Rectal smooth muscle tissue (tissue), 1 donor: ENCODE results near the gene DNAJC9.
"Not testable (repeated sequence)": the region's sequence is repeated elsewhere in the genome, so short reads cannot be mapped to it uniquely, and the experiment has no call there.

Experiments
- H3K27ac ChIP-seq: one replicate; pipeline ENCODE4 v1.7.0; 2013; ENCODE audit warnings: low read depth, low read length, inconsistent platforms
- H3K27me3 ChIP-seq: one replicate; pipeline ENCODE4 v1.7.0; 2013; ENCODE audit warnings: low read length; ENCODE audit not compliant: control insufficient read depth, insufficient read depth
- H3K36me3 ChIP-seq: one replicate; pipeline ENCODE4 v1.7.0; 2013; ENCODE audit warnings: low read length; ENCODE audit not compliant: control insufficient read depth, insufficient read depth
- H3K4me1 ChIP-seq: one replicate; pipeline ENCODE4 v1.7.0; 2013; ENCODE audit warnings: low read length; ENCODE audit not compliant: control insufficient read depth, insufficient read depth
- H3K4me3 ChIP-seq: one replicate; pipeline ENCODE4 v1.7.0; 2013; ENCODE audit warnings: low read length
- H3K9ac ChIP-seq: one replicate; pipeline ENCODE4 v1.7.0; 2013; ENCODE audit warnings: low read length

Gene DNAJC9, protein sequence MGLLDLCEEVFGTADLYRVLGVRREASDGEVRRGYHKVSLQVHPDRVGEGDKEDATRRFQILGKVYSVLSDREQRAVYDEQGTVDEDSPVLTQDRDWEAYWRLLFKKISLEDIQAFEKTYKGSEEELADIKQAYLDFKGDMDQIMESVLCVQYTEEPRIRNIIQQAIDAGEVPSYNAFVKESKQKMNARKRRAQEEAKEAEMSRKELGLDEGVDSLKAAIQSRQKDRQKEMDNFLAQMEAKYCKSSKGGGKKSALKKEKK

DNA sequence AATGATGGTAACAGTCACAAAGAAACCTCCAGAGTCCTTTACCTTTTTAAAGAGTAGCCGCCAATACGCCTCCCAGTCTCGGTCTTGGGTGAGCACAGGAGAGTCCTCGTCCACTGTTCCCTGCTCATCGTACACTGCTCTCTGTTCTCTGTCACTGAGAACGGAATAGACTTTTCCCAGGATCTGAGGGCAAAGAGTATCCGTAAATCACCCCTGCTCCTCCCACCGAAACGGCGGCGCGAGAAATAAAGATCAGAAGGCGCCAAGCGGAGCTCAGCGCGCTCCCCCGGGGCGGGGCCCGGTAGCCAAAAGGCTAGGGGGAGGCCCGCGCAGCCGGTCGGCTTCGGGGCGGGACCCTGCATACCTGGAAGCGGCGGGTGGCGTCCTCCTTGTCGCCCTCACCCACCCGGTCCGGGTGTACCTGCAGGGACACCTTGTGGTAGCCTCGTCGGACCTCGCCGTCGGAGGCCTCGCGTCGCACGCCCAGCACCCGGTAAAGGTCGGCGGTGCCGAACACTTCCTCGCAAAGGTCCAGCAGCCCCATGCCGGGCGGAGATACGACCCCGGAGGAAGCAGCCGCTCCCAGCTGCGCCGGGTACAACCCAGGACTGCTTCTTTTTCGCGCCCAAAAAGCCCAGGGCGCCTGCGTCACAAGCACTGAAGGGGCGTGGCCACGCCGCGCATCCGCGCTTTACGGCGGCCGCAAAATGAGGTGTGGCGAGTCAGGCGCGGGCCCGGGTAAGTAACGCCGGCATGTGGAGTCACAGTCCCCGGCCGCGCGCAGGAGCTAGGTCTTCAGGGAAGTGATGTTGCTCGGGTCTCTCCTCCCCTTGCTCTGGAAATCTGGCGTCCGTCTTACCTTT lies at the start of gene DNAJC9:
Gene DNAJC9 (minus strand): TSS at position 610 of the 863 bp plus-strand sequence. CDS start 66 bp downstream, at position 544.
- Histone ChIP-seq H3K9ac (peak within 1 kb of the TSS; percentile 68), H3K4me3 (peak within 1 kb of the TSS; percentile 95), H3K27ac (peak within 1 kb of the TSS; percentile 63), H3K4me1 (peaks cover 13% of the 10 kb centered on the region), H3K27me3 (no peaks in the 10 kb centered on the region), H3K36me3 (peaks cover 11% of the 10 kb centered on the region)

DNA sequence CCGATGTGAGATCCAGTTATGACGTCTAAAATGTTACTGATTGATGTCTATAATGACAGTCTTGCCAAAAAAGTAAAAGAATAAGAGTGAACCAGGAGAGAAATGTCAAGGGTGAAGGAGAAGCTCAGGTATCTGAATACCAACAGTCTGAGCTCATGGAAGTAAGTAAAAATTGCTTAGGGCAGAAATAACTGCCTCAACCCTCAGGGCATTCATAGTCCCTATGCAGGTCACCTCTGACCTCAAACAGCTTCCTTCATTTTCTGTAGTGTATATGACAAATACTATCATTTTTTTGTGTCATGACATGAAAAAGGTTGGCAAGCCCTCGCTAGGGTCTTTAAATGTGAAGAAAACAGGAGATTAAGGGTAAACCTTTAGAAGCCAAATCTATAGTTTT lies 46.4 kb upstream of the DNAJC9 start:
- Histone ChIP-seq H3K36me3 (no peaks in the 10 kb centered on the region), H3K4me3 (no peak overlapping the region), H3K27ac (no peak overlapping the region), H3K9ac (no peak overlapping the region), H3K27me3 (no peaks in the 10 kb centered on the region), H3K4me1 (no peaks in the 10 kb centered on the region)

DNA sequence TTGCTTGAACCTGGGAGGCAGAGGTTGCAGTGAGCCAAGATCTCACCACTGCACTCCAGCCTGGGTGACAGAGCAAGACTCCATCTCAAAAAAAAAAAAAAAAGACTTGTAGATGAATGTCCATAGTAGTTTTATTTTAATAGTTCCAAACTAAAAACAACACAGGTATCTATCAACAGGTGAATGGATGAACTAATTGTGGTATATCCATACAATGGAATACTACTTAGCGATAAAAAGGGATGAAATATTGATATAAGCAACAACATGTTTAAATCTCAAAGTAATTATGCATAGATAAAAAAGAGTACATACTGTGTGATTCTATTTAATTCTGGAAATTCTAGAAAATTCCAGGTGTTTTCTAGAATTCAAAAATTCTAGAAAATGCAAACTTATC lies 42.9 kb upstream of the DNAJC9 start:
- Histone ChIP-seq H3K27ac (no peak overlapping the region), H3K27me3 (no peaks in the 10 kb centered on the region), H3K36me3 (no peaks in the 10 kb centered on the region), H3K4me3 (no peak overlapping the region), H3K9ac (no peak overlapping the region), H3K4me1 (no peaks in the 10 kb centered on the region)

DNA sequence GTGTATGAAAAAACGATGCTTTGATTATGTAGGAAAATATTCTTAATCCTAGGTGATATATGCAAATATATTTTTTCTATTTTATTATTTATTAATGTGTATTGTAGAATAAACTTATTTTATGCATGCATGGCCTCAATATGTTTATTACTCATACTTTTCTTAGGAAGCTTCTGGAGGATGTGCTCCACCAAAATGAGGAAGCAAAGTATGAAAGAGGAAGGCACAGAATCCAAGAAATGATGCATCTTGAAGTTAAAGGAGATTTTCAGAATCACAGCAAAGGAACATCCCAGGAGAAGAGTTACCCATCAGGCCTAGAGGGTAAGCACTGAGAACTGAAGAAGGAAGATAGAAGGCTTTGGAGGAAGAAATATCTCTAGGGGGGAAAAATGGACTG lies 40.4 kb upstream of the DNAJC9 start:
- Histone ChIP-seq H3K4me3 (no peak overlapping the region), H3K36me3 (no peaks in the 10 kb centered on the region), H3K9ac (no peak overlapping the region)

DNA sequence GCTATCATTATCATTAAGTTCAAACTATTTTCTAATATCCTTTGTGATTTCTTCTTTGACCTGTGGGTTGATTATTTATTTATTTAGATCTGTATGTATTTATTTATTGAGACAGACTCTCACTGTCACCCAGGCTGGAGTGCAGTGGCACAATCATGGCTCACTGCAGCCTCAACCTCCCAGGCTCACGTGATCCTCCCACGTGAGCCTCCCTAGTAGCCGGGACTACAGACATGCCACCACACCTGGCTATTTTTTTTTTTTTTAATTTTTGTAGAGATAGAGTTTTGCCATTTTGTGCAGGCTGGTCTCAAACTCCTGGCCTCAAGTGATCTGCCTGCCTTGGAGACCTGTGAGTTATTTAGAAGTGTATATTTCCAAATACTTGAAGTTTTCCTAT lies 34.0 kb upstream of the DNAJC9 start:
- Histone ChIP-seq H3K4me3 (no peak overlapping the region), H3K9ac (no peak overlapping the region), H3K27ac (no peak overlapping the region), H3K27me3 (no peaks in the 10 kb centered on the region), H3K36me3 (no peaks in the 10 kb centered on the region), H3K4me1 (no peaks in the 10 kb centered on the region)

More for the DNA sequence above, 40.4 kb upstream of the DNAJC9 start:
- no peak overlapping the region for H3K27ac ChIP-seq
- no peaks in the 10 kb centered on the region for H3K27me3 ChIP-seq
- H3K4me1 ChIP-seq, result no peaks in the 10 kb centered on the region

DNA sequence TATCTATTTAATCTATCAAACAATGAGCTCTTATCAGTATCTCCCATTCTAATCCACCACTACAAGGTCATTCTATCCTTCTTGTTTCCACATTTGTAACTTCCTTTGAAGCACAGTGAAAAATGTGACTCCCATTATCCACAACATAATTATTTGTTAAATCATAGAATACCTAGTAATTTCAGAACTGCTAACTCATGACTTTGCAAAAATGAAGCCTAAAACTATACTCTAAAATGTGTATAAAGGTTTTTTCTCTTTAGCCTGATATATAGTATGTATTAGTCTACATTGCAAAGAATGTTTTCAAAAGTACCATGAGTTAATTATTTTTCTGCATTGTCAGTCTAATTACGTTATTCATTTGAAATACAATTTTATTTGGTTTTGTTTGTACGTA lies 17.4 kb upstream of the DNAJC9 start:
- Histone ChIP-seq H3K4me1 (no peaks in the 10 kb centered on the region), H3K27me3 (no peaks in the 10 kb centered on the region), H3K27ac (no peak overlapping the region), H3K36me3 (no peaks in the 10 kb centered on the region), H3K4me3 (no peak overlapping the region), H3K9ac (no peak overlapping the region)

DNA sequence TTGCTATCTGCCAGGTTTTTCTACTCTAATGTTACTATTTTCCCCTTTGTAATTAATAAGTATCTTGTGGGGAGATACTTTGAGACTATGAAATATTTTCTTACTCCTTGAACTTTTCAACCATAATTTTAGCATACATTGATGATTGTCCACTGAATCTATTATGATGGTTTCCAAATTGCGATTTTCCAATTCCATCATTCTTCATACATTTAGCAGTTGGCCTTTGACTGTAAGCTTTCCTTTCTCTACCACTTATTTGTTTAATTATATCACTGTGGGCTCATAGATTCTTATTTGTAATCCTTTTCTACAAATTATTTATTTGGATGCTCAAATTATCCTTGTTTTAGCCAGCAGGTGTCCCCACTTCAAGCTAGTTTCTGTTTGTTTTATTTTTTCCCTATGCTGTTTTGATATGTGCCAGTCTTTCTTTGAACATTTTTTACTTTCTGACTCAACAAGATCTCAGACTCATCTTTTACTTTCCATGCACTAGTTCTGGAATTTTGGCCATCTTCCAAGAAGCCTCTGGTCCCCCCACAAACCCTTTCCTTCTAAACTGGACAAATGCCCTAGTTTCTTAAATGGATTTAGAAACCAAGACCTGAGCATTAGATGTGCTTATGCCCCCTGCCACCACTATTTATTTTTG lies 16.8 kb upstream of the DNAJC9 start:
- H3K4me3 ChIP-seq, result no peak overlapping the region
- H3K36me3 ChIP-seq, result no peaks in the 10 kb centered on the region
- no peak overlapping the region for H3K9ac ChIP-seq
- H3K27me3 ChIP-seq, result no peaks in the 10 kb centered on the region
- H3K27ac ChIP-seq, result no peak overlapping the region
- H3K4me1 ChIP-seq, result no peaks in the 10 kb centered on the region

DNA sequence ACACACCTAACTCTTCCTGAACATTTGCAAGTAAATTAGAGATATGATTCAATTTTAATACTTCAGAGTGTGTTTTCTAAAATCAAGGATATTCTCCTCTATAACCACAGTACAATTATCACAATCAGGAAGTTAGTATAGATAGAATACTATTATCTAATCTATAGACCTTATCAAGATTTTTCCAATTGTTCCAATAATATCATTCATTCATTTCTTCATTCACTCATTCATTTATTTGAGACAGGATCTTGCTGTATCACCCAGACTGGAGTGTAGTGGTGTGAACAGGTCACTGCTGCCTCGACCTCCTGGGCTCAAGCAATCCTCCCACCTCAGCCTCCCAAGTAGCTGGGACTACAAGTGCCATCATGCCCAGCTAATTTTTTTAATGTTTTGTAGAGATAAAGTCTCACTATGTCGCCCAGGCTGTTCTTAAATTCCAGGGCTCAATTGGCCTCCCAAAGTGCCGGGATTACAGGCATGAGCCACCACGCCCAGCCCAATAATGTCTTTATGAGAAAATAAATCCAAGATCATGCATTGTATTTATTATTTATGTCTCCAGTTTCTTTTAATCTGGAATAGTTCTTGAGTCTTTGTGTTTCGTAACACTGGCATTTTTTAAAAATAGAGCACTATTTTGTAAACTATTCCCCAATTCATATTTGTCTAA lies 16.0 kb upstream of the DNAJC9 start:
- no peaks in the 10 kb centered on the region for H3K4me1 ChIP-seq
- H3K36me3 ChIP-seq, result no peaks in the 10 kb centered on the region
- no peak overlapping the region for H3K27ac ChIP-seq
- H3K4me3 ChIP-seq, result no peak overlapping the region
- H3K27me3 ChIP-seq, result no peaks in the 10 kb centered on the region
- H3K9ac ChIP-seq, result no peak overlapping the region

DNA sequence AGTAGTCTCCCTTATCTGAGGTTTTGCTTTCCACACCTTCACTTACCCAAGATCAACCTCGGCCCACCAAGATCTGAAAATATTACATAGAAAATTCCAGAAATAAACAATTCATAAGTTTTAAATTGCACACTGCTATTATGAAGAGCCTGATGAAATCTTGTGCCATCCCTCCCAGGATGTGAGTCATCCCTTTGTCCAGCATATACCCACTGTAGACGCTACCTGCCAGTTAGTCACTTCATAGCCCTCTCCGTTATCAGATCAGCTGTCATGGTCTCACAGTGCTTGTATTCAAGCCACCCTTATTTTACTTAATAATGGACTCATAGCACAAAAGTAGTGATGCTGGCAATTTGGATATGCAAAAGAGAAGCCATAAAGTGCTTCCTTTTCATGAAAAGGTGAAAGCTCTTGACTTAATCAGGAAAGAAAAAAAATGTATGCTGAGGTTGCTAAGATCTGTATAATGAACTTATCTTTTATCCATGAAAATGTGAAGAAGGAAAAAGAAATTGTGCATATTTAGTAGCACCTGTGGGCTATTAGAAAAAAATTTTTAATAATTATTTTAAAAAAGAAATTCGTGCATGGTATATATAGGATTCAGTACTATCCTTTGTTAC lies 15.2 kb upstream of the DNAJC9 start:
- Histone ChIP-seq H3K9ac (no peak overlapping the region), H3K27ac (no peak overlapping the region), H3K36me3 (no peaks in the 10 kb centered on the region), H3K4me3 (no peak overlapping the region), H3K27me3 (no peaks in the 10 kb centered on the region), H3K4me1 (no peaks in the 10 kb centered on the region)

DNA sequence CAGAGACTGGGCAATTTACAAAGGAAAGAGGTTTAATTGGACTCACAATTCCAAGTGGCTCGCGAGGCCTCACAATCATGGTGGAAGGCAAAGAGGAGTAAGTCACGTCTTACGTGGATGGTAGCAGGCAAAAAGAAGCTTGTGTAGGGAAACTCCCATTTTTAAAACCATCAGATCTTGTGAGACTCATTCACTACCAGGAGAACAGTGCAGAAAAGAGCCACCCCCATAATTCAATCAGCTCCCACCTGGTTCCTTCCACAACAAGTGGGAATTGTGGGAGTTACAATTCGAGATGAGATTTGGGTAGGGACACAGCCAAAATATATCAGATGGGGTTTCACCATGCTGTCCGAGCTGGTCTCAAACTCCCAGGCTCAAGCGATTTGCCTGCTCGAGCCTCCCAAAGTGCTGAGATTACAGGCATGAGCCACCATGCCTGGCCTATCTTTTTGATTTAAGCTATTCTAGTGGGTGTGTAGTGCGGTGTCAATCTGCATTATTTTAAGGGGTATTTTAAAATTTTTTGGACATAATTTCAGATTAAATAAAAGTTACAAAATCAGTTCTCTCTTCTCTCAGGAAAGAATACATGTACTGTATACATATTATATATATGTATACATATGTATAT lies 14.4 kb upstream of the DNAJC9 start:
- Histone ChIP-seq H3K4me3 (no peak overlapping the region), H3K36me3 (no peaks in the 10 kb centered on the region), H3K27me3 (no peaks in the 10 kb centered on the region), H3K27ac (no peak overlapping the region), H3K9ac (no peak overlapping the region), H3K4me1 (no peaks in the 10 kb centered on the region)

DNA sequence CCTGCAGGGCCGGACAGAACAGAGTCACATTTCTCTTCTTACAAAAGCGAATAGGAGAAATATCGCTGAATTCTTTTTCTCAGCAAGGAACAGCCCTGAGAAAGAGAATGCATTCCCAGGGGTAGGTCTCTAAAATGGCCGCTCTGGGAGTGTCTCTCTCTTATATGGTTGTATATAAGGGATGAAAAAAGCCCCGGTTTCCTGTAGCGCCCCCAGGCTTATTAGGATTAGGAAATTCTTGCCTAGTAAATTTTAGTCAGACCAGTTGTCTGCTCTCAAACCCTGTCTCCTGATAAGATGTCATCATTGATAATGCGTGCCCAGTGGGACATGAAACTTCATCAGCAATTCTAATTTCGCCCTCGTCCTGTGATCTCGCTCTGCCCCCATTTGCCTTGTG lies 11.6 kb upstream of the DNAJC9 start:
- H3K27ac ChIP-seq, H3K4me3 ChIP-seq, H3K4me1 ChIP-seq, H3K9ac ChIP-seq, H3K36me3 ChIP-seq, H3K27me3 ChIP-seq: not testable (repeated sequence)
